Esophagus muscularis mucosa (tissue), 4 donors: ENCODE results near the gene OR12D1. TPM values are rescaled to one million over a fixed set of nuclear protein-coding genes. Genes with fewer than 3 reads are reported as not detected.

ENCODE experiments used
- DNase-seq: peaks from one replicate; pipeline ENCODE4 v3.0.0-alpha.2; 2017; ENCODE audit errors: extremely low spot score
- H3K27ac ChIP-seq, 4 donors: fragments of 200-600 bp; sonication (generic); replicated peaks in 1 of 4; 1 replicate in 3 of 4; 2 replicates in 1 of 4; pipeline ENCODE4 v1.5.1; 2016 to 2019; ENCODE audit warnings: mild to moderate bottlenecking in 1 of 4
- H3K27me3 ChIP-seq, 4 donors: fragments of 200-600 bp; sonication (generic); one replicate each; pipeline versions ENCODE4 v1.5.1 to v1.6.0; 2016 to 2019
- H3K36me3 ChIP-seq, 4 donors: fragments of 200-600 bp; sonication (generic); one replicate each; pipeline ENCODE4 v1.5.1; 2016 to 2019
- H3K4me1 ChIP-seq, 4 donors: fragments of 200-600 bp; sonication (generic); one replicate each; pipeline ENCODE4 v1.5.1; 2016 to 2019
- H3K4me3 ChIP-seq, 4 donors: fragments of 200-600 bp; sonication (generic); 1 replicate in 2 of 4; 2 replicates in 2 of 4; pipeline ENCODE4 v1.5.1; 2016 to 2019; ENCODE audit warnings: mild to moderate bottlenecking in 4 of 4, moderate library complexity in 1 of 4
- H3K9me3 ChIP-seq, 4 donors: fragments of 200-600 bp; sonication (generic); 1 replicate in 3 of 4; 2 replicates in 1 of 4; pipeline ENCODE4 v1.5.1; 2016 to 2019
- CTCF ChIP-seq, 3 experiments: fragments of 200-600 bp in 2 of 3; fragments of 450-650 bp in 1 of 3; sonication (generic) in 2 of 3; IDR thresholded peaks; one replicate each; pipeline ENCODE4 v1.5.1; 2017 to 2019; ENCODE audit warnings: antibody characterized with exemption in 3 of 3, mild to moderate bottlenecking in 2 of 3, moderate library complexity in 1 of 3
- EP300 ChIP-seq: sonication (generic); formaldehyde crosslinking; IDR thresholded peaks from one replicate; pipeline ENCODE4 v1.6.1; 2017; ENCODE audit warnings: antibody characterized with exemption
- POLR2A ChIP-seq: fragments of 450-650 bp; IDR thresholded peaks from one replicate; pipeline ENCODE4 v1.6.1; 2017; ENCODE audit warnings: antibody characterized with exemption, moderate library complexity, mild to moderate bottlenecking, low read depth
- POLR2AphosphoS5 ChIP-seq, 2 donors: sonication (generic); formaldehyde crosslinking; IDR thresholded peaks; one replicate each; pipeline ENCODE4 v1.6.1; 2017; ENCODE audit warnings: antibody characterized with exemption in 2 of 2
- WGBS: methylation state at CpG from one replicate; pipeline ENCODE4 v1.1.5; 2018; 5-methylcytosine and 5-hydroxymethylcytosine counted together
- intact Hi-C: fragments of 100-400 bp; cut with DNase I; formaldehyde crosslinking; loops from one replicate; pipeline ENCODE4 v1.15.1; 2023
- total RNA-seq, 4 donors: library from RNA; depleted of rRNA; stranded (reverse); fragments of >200 nt; gene quantifications; one replicate each; pipeline versions ENCODE4 v1.1.0 to v1.2.1, GENCODE V29; 2016

OR12D1 gene
- total RNA-seq, 4 donors from 2014 or later = not detected

- intact Hi-C loops = no loop called here
- TF ChIP-seq POLR2AphosphoS5 (IDR thresholded peaks at IDR 0.05) (no peak), CTCF (IDR thresholded peaks at IDR 0.05) (no peak), EP300 (no peak), POLR2A (no peak)
- Histone ChIP-seq H3K27ac (no peak within 1 kb of the TSS), H3K4me1 (no peaks in the 10 kb centered on the region), H3K9me3 (no peaks in the 10 kb centered on the region), H3K36me3 (no peaks in the 10 kb centered on the region), H3K27me3 (peaks cover 0 to 9% (median 0%) of the 10 kb centered on the region in 4 donors), H3K4me3 (no peak within 1 kb of the TSS)
- DNase-seq = no peak
Measured at GRCh38 chr6:29395331-29395730, 19.4 kb upstream of the OR12D1 start, which contains the start of gene OR12D2. Gene OR12D2, plus strand, starts transcription at chr6:29395631. Its CDS starts 1,069 bp downstream, at chr6:29396700.

GRCh38 chr6:29399525-29399924 is 15.2 kb upstream of the OR12D1 start:
- Histone ChIP-seq H3K9me3 (no peaks in the 10 kb centered on the region), H3K36me3 (no peaks in the 10 kb centered on the region), H3K4me1 (no peaks in the 10 kb centered on the region), H3K27ac (no peak overlapping the region), H3K27me3 (no peaks in the 10 kb centered on the region), H3K4me3 (no peak overlapping the region)
- no peak for DNase-seq
- WGBS = 75% methylated on average over 2 of the region's 2 CpGs
- intact Hi-C loops = no loop called here
- TF ChIP-seq POLR2A (no peak), CTCF (IDR thresholded peaks at IDR 0.05) (no peak), EP300 (no peak), POLR2AphosphoS5 (IDR thresholded peaks at IDR 0.05) (no peak)

GRCh38 chr6:29403801-29404200 is 10.9 kb upstream of the OR12D1 start:
- H3K27ac ChIP-seq = no peak overlapping the region
- WGBS = 39% methylated on average over 1 of the region's 1 CpG

GRCh38 chr6:29419516-29419915 is 4.8 kb downstream of the OR12D1 start:
- H3K4me1 ChIP-seq = no peaks in the 10 kb centered on the region
- no peak overlapping the region for H3K27ac ChIP-seq
- no peak overlapping the region for H3K4me3 ChIP-seq
- H3K9me3 ChIP-seq = peaks cover 0 to 3% (median 0%) of the 10 kb centered on the region in 4 donors
- no peaks in the 10 kb centered on the region for H3K36me3 ChIP-seq
- 66% methylated on average over 3 of the region's 3 CpGs for WGBS
- TF ChIP-seq EP300 (no peak), CTCF (IDR thresholded peaks at IDR 0.05) (no peak), POLR2AphosphoS5 (IDR thresholded peaks at IDR 0.05) (no peak), POLR2A (no peak)
- no peak for DNase-seq
- no peaks in the 10 kb centered on the region for H3K27me3 ChIP-seq
- intact Hi-C loops = no loop called here

More at GRCh38 chr6:29403801-29404200, 10.9 kb upstream of the OR12D1 start:
- DNase-seq = no peak
- intact Hi-C loops = no loop called here
- no peaks in the 10 kb centered on the region for H3K9me3 ChIP-seq
- H3K4me3 ChIP-seq = no peak overlapping the region
- no peaks in the 10 kb centered on the region for H3K4me1 ChIP-seq
- no peaks in the 10 kb centered on the region for H3K36me3 ChIP-seq
- no peaks in the 10 kb centered on the region for H3K27me3 ChIP-seq
- TF ChIP-seq POLR2A = no peak
- no peak for TF ChIP-seq CTCF (IDR thresholded peaks at IDR 0.05)
- no peak for TF ChIP-seq POLR2AphosphoS5 (IDR thresholded peaks at IDR 0.05)
- no peak for TF ChIP-seq EP300

- WGBS = 81% methylated on average over 2 of the region's 2 CpGs
- Histone ChIP-seq H3K27me3 (no peaks in the 10 kb centered on the region), H3K9me3 (peaks cover 0 to 3% (median 0%) of the 10 kb centered on the region in 4 donors), H3K36me3 (no peaks in the 10 kb centered on the region), H3K27ac (no peak overlapping the region), H3K4me1 (no peaks in the 10 kb centered on the region), H3K4me3 (no peak overlapping the region)
- no peak for TF ChIP-seq EP300
- TF ChIP-seq POLR2AphosphoS5 (IDR thresholded peaks at IDR 0.05) = no peak
- TF ChIP-seq CTCF (IDR thresholded peaks at IDR 0.05) = no peak
- TF ChIP-seq POLR2A = no peak
- DNase-seq = no peak
- intact Hi-C loops = no loop called here
Measured at GRCh38 chr6:29424168-29424567, 9.4 kb downstream of the OR12D1 start.
